GM11168 (cell line): ENCODE results near the gene BIVM.

Source experiments
- in situ Hi-C: fragments of 300-500 bp; cut with MboI; formaldehyde crosslinking; loops from one replicate; pipeline ENCODE4 v1.12.0; 2022; ENCODE audit warnings: low sequenced_read_pairs; ENCODE audit not compliant: unreplicated experiment

Gene BIVM

DNA sequence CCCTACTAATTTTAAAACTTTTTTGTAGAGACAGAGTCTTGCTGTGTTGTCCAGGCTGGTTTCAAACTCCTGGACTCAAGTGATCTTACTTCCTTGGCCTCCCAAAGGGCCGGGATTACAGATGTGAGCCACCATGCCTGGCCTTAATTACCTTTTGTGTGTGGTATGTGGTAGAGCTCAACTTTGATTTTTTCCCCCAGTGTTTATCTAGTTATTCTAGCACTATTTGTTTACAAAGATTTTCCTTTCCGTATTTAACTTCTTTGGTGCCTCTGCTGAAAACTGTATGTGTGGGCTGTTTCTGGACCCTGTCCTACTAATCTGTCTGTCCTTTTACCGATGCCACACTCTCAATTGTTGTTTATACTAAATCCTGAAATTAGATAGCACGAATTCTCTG, 37.6 kb downstream of the BIVM start:
- in situ Hi-C loops: no loop called here

DNA sequence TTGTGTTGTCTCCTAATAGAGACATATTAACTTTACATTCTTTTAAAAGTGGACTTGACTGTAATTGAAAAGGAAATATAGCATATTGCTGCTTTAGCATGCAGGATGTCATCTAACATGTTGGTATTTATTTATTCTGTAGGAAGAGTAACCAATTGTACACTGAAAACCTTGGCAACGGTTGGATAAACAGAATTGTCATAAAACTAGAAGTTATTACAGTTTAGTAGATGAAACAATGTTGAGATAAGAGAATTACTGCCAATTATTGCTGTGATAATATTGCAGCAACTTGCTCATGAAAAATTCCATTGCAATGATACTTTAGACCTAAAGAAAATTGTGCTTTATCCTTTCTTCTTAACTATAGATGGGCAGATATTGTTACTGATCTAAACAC, 39.4 kb downstream of the BIVM start:
- in situ Hi-C loops: no loop called here

DNA sequence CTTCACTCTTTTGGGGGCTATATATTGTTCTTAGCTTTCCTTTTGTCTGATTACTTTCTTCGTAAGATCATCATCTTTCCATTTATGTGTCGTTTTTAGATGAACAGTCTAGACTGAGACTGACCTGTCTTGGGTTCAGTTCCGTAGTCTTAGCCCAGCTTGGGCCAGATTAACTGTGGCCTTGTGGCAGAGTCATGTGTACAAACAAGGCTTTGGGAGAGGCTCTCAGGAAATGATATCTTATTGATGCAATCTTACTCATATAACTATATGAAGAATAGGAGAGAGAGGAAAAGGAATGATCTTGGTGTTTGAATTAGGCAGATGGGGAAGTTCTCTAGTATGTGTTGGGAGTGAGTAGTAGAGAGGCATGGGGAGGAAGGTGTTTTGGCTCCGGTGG, 40.1 kb downstream of the BIVM start:
- in situ Hi-C loops: no loop called here

DNA sequence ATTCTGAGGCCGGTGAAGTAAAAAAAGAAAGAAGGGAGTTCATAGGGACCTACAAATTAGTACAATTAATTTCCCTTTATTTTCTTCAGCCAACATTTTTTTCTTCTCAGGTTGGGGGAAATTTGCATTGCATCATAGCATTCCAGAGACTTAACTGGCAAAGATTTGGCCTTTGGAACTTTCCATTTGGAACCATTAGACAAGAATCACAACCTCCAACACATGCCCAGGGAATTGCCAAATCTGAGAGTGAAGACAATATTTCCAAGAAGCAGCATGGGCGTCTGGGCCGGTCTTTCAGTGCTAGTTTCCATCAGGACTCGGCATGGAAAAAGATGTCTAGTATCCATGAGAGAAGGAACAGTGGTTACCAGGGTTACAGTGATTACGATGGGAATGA, 40.5 kb downstream of the BIVM start:
- in situ Hi-C loops: no loop called here

DNA sequence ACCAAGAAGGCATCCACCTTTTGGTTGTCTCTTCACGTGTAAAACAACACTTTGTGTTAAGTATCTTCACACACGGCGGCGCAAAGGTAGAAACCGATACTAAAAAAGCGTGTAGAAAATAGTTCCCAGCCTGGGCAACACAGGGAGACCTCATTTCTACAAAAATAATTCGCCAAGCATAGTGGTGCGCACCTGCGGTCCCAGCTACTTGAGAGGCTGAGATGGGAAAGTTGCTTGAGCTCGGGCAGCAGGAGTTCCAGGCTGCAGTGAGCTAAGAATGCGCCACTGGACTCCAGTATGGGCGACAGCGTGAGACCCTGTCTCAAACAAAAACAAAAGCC, 46.3 kb downstream of the BIVM start:
- in situ Hi-C loops: no loop called here

DNA sequence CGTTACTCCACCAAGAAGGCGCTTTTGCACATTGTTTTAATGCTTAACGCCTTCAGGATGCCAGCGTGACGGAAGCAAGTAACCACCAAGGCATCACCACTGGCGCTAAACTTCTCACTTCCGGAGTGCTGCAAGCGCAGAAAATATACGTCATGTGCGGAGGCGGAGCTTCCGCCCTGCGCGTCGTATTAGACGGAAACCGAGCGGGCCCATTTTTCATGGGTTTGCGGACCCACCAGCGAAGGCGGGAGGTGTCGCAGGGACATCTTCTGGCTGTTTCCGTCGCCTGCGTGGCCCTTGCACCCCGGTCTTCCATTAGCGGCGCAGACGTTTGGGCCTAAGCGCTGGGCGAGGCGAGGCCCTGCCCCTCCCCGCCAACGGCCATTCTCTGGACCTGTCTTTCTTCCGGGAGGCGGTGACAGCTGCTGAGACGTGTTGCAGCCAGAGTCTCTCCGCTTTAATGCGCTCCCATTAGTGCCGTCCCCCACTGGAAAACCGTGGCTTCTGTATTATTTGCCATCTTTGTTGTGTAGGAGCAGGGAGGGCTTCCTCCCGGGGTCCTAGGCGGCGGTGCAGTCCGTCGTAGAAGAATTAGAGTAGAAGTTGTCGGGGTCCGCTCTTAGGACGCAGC, 46.8 kb downstream of the BIVM start, which contains the start of gene ERCC5:
Gene ERCC5, plus strand, starts transcription at position 403 of the 631 bp plus-strand sequence. CDS start 235 bp downstream, outside the sequence.
- in situ Hi-C loops: no loop called here

DNA sequence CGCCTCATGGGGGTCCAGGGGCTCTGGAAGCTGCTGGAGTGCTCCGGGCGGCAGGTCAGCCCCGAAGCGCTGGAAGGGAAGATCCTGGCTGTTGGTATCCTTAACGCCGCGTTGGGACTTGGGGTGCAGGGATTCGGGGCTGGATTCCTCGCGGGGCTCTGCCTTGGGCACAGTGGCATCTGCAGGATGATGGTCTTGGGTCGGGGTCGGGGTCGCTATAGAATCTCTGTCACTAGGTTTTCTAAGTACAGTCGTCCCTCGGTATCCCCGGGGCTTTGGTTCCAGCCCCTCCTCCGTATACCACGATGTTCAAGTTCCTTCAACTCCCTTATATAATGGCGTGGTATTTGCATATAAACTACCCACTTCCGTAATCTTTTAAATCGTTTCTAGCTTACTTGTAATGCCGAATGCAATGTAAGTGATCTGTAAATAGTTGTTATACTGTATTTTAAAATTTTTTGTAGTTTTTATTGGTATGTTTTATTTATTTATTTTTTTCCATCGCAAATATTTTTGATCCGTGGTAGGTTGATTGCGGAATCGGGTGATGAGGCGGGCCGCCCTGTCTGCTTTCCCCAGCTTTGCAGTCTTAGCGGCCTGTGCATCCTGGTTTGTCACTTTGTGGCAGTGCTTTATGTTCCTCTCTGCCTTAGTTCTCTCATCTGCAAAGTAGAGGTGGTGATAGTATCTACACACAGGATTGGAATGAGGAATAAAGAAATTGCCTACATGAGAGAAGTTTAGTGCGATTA, 47.5 kb downstream of the BIVM start:
- in situ Hi-C loops: no loop called here

DNA sequence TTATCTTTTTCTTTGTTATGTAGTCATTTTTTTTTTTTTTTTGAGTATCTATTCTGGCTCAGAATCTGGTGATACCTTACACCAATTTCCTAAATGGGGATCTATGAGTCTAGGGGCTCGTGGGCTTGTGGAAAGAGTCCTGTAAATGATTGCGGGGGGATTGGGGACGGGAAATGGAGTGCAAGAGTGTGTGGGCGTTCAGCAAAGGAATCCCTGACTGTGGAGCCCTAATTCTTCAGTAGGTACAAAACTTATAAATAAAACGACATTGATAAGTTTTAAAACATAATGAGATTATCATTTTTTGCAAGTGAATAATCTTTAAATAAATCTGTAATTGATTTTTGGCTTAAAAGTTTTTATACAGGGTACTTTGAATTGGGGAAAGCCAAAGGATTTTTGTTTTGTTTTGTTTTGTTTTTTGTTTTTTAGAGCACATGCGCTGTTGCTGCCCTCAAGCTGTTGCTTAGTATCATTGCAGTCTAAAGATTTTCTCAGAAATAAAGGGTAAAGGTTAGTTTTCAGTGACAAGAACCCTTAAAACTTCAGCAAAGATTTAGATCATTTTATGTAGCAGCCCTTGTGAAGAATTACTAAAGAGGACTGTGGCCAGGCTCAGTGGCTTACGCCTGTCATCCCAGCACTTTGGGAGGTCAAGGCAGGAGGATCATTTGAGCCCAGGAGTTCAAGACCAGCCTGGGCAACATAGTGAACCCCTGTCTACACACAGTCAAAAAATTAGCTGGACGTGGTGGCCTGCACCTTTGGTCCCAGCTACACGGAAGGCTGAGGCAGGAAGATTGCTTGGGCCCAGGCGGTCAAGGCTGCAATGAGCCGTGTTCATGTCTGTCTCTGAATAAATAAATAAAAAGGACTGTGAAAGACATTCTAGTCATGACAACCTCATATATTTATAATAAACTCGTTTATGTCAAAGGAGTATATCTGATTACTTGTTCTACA, 48.6 kb downstream of the BIVM start:
- in situ Hi-C loops: no loop called here

DNA sequence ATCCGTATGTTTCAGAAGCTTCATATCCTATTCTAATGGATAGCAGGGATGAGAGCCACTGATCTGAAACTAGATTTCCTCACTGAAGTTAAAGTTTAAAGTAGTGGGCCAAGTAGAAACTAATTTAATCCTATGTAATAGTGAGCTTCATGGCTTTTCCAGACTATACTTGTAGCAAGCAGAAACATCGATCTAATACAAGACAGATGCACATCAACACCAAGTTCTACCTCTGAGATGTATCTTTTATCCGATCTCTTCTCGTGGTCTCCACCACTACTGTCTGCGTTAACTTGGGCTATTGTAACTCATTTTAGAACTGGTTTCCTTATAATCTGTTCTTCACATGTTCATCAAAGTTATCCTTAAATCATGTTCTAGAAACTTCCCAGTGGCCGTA, 50.0 kb downstream of the BIVM start:
- in situ Hi-C loops: no loop called here

DNA sequence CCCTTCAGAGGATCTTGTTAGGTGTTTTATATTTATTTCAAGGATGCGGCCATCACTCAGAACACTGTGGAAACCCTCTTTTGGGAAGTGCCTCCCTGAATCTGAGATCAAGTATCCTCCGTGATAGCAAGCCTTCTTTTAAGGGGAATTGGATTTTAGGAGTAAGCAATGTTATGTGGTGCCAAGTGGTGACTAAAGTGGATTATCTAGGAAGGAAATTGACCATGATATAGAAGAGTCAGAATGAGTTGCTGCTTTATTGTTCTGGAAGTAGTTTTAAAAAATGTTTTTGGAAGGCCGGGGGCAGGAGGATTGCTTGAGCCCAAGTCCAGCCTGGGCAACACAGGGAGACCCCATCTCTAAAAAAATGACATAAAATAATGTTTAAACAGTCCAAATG, 53.6 kb downstream of the BIVM start:
- in situ Hi-C loops: loop anchor here (10.0 kb wide), 1 partner anchor 258 kb away; the partner anchor contains the start of gene TPP2

DNA sequence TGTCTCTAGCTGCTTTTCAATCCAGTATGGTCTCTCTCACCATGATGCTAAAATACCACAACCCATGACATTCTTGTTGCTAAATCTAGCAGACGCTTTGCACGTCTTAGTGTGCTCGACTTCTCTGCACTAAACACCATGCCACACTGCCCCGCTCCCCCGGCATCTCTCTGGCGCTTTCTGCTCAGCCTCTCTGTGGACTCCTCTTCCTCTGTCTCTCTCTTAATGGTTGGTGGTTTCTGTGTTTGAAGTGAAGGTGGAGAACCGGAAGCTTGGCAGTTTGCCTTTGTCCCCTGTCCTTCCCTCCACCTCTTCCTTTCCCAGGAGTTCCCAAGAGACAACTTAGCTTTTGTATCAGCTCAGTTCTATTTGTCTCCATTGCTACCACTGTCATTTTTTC, 55.8 kb downstream of the BIVM start:
- in situ Hi-C loops: loop anchor here (10.0 kb wide), 1 partner anchor 260 kb away; the partner anchor contains the start of gene TPP2

DNA sequence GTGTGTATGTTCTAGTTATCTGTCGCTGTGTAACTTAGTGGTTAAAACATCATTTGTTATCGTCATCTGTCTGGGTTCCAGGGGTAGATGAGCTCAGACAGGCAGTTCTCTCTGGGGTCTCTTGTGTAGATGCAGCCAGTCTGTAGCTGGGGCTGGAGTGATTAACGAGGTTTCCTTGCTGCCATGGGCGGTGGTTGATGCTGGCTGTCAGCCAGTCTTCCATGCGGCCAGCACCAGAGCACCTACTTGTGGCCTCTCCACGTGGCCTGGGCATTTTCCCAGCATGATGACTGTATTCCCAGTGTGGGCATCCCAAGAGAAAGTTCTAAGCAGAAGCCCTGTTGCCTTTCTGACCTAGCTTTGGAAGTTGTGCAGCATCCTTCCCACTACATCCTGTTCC, 57.6 kb downstream of the BIVM start:
- in situ Hi-C loops: loop anchor here (10.0 kb wide), 1 partner anchor 262 kb away; the partner anchor contains the start of gene TPP2

DNA sequence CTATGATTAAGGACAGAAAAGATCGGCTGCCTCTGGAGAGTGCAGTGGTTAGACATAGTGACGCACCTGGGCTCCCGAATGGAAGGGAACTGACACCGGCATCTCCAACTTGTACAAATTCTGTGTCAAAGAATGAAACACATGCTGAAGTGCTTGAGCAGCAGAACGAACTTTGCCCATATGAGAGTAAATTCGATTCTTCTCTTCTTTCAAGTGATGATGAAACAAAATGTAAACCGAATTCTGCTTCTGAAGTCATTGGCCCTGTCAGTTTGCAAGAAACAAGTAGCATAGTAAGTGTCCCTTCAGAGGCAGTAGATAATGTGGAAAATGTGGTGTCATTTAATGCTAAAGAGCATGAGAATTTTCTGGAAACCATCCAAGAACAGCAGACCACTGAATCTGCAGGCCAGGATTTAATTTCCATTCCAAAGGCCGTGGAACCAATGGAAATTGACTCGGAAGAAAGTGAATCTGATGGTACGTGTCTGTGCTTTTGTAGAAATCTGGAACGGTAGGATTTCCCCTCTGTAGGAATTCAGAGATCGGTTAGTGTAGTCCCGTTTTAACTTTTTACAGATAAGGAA, 63.8 kb downstream of the BIVM start:
- in situ Hi-C loops: no loop called here

DNA sequence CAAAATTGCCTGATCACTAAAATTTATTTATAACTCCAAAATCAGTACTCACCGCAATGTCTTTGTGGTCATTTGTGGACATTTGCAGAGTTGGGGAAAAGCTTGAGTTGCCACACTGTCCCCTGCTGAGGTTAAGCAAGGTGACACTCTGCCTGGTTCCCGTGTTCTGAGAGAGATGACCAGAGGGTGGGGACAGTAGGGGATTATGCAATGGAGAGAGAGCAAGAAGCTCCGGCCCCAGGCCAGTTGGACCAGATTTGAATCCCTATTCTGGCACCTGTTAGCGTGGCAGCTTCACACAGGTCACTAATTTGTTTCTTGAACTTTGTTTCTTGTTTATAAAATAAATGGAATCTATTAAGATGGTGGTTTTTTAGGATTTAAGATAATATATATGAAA, 64.7 kb downstream of the BIVM start:
- in situ Hi-C loops: no loop called here

DNA sequence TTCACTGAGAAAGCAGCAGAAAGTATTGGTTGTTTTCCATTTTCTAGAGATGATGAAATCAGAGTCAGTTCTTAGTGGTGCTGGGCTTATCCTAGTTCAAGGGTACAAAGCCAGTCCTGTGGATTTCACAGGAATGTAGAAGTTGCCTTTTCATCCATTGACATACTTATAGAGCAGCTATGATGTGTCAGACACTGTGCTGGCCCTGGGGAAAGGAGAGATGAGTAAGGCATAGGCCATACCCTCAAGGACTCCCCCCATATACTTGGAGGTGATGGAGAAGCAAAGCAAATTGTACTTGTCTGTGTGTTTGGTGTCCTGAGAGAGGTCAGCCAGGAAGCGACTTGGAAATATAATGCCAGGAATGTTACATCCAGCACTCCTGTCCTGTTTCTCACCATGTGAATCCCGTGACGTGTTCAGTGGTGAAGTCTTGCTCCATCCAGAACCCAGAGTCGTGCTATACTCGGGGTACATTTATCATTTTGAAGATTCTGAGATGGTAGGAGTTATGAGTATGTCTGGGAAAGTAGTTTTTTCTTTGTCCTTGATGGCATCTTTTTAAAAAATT, 69.5 kb downstream of the BIVM start:
- in situ Hi-C loops: no loop called here

DNA sequence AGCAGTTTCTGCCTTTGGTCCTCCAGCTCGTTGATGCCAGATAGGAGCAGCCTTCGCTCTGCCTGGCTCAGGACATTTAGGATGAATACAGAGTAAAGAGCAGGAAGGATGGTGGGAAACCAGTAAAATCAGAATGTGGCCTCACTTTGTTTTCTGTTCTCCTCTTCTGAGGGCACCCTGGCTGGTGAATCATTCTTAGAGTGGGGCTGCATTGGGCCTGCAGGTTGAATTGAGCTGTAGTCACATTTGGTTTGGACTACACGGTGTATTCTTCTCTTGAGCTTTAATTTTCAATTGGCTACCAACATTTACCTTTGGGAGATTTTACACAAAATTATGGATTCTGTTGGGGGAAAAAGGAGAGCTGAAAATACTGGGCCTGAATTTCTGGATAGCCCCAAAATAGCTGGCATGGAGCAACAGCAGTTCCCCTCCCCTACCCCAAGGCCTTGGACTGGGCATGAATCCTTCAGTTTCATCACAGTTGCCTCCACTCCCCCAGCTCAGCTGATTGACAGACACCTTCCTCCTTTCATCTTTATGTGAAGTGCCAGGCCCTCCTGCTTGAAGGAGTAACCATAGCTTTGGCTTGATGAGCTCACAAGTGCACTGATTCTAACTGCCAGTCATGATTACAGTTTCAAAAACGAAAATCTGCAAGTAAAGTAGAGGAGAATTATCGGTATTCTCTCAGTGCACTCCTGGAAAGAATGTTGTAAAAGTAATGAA, 71.2 kb downstream of the BIVM start:
- in situ Hi-C loops: no loop called here

DNA sequence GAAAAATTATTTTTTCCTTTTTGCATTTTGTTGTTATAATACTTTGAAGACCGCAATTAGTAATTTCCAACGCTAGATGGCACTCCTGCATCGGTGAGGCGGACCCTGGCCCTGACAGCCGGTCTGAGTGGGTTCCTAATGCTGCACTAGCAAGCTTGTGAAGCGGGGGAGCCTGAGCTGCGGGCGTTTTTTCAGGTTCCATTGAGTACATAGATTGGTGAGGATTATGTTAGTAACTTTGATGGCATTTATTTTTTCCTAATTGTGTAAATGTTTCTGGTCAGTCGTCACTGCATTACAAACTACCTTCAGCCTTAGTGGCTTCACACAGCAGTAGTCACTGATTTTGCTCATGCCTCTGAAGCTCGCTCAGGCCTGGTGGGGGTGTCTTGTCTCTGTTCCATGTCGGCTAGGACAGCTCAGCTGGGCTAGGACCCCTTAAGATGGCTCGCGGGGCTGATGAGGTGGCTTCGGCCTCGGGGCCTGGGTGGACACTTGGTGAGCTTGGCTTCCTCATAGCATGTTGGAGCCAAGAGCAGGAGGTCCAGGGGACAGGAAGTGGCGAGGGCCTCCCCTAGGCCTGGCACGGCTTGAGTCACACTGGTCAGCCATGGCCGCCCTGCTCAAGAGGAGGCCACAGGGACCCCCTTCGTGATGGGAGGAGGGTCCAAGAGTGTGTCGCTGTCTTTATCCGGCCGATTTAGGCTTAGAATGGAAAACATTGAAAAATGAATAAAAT, 71.9 kb downstream of the BIVM start:
- in situ Hi-C loops: no loop called here

DNA sequence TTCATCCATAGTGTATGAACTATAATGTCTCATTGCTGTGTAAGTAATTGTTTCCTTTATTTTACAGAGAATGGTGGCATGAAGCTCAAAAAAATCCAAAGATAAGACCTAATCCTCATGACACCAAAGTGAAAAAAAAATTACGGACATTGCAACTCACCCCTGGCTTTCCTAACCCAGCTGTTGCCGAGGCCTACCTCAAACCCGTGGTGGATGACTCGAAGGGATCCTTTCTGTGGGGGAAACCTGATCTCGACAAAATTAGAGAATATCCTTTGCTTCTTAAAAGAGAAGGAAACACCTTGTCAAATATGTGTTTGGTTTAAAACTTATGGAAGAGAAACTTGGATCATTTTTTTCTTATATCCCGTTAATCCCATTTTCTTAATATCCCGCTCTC, 73.2 kb downstream of the BIVM start:
- in situ Hi-C loops: no loop called here

DNA sequence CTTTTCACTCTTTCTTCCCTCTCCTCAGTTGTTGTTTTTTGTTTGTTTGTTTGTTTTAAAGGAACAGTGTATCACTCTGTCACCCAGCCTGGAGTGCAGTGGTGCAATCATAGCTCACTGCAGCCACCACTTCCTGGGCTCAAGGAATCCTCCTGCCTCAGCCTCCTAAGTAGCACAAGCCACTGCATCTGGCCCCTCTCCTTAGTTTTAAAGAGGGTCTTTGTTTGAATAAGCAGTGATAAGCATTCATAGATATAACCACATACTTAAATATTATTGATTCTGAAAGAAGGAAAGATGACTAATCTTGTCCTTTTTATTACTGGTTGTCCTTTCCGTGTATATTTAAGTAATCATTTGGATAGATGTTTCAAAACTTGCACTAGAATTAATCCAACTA, 73.6 kb downstream of the BIVM start:
- in situ Hi-C loops: no loop called here
